ENCODE results near the gene BNC2. TPM values are rescaled to one million over a fixed set of nuclear protein-coding genes. Genes with fewer than 3 reads are reported as not detected.
A peak's percentile ranks its signal among the peaks of the same experiment; 100 is the strongest.

Gene BNC2
- polyA plus RNA-seq, 4 donors: 0.81 to 11.1 (median 1.3) TPM; not detected in 1

DNA sequence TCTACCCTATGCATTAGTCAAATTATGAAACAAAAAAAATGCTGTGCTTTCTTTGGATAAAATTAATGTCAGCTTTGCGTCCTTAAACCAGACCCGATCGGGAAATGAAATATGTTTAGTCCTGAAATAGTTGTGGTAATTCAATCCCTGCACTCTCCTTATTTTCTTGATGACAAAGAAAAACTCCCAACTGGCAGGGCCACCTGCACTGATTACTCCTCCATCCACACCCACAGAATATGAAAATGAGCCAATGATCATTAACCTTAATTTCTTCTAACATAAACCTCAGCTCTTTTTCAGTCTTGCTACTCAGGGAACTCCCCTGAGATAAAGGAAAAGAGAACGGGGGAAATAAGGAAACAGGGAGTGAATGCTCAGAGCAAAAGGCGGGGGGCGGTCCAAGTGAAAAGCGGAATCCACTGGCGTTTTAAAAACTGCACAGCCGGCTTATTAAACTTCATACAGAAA, 245.3 kb downstream of the BNC2 start:
- H3K4me3 ChIP-seq (ENCODE audit: low read depth in 1 of 3, low read length in 3 of 3): no peak overlapping the region
- WGBS, 3 donors: 64 to 66% (median 65%) methylated on average over 9 of the region's 9 CpGs
- peaks cover 0 to 3% (median 2%) of the 10 kb centered on the region in 3 donors for H3K27me3 ChIP-seq (ENCODE audit: control insufficient read depth in 3 of 3, insufficient read depth in 3 of 3, low read length in 3 of 3)
- H3K36me3 ChIP-seq (ENCODE audit: control insufficient read depth in 3 of 3, insufficient read depth in 2 of 3, low read depth in 1 of 3, low read length in 3 of 3): no peaks in the 10 kb centered on the region
- peak overlapping the region in 1 of 3 donors; percentile 1 for H3K27ac ChIP-seq (ENCODE audit: low read depth in 1 of 3, low read length in 2 of 3)
- H3K4me1 ChIP-seq (ENCODE audit: control insufficient read depth in 3 of 3, insufficient read depth in 2 of 3, low read depth in 1 of 3, low read length in 2 of 3): no peaks in the 10 kb centered on the region
- H3K9me3 ChIP-seq (ENCODE audit: control insufficient read depth in 2 of 2, insufficient read depth in 1 of 2, low read depth in 1 of 2, low read length in 1 of 2): no peaks in the 10 kb centered on the region
- no peak for DNase-seq
- no peak for FAIRE-seq

DNA sequence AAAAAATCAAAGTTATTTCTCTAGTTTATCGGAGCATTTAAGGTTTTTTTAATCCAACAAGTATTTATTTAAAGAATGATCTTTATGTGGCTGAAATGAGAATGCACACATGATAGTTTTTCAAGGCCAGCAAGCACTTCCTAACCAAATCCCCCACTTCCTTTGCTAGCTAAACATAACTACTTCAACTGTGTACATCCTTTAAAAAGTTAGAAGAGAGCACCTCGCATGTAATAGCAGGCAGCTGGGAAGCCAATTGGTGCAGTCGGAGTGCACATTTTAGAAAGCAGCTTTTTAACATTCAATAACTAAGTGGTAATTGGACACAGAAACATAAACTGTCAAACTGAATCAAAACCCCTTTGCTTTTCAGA, 245.7 kb downstream of the BNC2 start:
- Histone ChIP-seq H3K4me1 (ENCODE audit: control insufficient read depth in 3 of 3, insufficient read depth in 2 of 3, low read depth in 1 of 3, low read length in 2 of 3) (no peaks in the 10 kb centered on the region), H3K27me3 (ENCODE audit: control insufficient read depth in 3 of 3, insufficient read depth in 3 of 3, low read length in 3 of 3) (peaks cover 0 to 3% (median 2%) of the 10 kb centered on the region in 3 donors), H3K27ac (ENCODE audit: low read depth in 1 of 3, low read length in 2 of 3) (no peak overlapping the region), H3K9me3 (ENCODE audit: control insufficient read depth in 2 of 2, insufficient read depth in 1 of 2, low read depth in 1 of 2, low read length in 1 of 2) (no peaks in the 10 kb centered on the region), H3K36me3 (ENCODE audit: control insufficient read depth in 3 of 3, insufficient read depth in 2 of 3, low read depth in 1 of 3, low read length in 3 of 3) (no peaks in the 10 kb centered on the region), H3K4me3 (ENCODE audit: low read depth in 1 of 3, low read length in 3 of 3) (no peak overlapping the region)
- DNase-seq: no peak
- FAIRE-seq: no peak
- 49 to 82% (median 72%) methylated on average over 3 of the region's 3 CpGs for WGBS, 3 donors

DNA sequence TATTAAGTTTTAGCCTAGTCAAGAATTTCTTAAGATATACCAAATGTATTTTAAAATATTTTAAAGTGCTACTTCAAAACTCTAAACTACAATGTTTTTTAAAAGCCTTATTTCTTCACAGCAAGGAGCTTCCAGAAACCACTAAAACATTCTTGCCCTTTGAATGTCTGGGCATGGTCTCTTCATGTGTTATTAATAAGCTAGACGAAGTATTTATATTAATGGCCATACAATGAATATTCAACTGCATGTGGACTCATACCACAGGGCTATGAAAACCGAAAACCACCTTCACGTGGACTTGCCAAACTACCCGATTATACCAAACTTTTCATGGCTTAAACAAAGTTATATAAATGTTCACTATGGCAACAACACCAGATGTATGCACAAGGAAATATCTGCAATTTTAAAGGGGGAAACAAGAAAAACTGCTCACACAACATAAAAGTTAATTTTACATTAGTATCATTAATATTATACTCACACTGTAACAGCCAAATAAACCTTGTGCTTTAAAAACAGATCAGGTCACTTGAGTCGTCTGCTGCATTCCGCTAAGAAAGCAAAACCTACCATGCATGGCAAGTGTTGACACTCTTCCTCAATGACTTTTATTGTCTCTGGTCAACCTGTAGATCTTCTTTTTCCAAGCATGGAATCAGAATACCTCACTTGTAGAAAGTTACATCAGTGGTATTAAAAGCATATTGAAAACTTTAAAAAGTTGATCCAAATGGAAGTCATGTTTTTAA, 246.3 kb downstream of the BNC2 start:
- Histone ChIP-seq H3K9me3 (ENCODE audit: control insufficient read depth in 2 of 2, insufficient read depth in 1 of 2, low read depth in 1 of 2, low read length in 1 of 2) (no peaks in the 10 kb centered on the region), H3K36me3 (ENCODE audit: control insufficient read depth in 3 of 3, insufficient read depth in 2 of 3, low read depth in 1 of 3, low read length in 3 of 3) (no peaks in the 10 kb centered on the region), H3K27ac (ENCODE audit: low read depth in 1 of 3, low read length in 2 of 3) (no peak overlapping the region), H3K4me1 (ENCODE audit: control insufficient read depth in 3 of 3, insufficient read depth in 2 of 3, low read depth in 1 of 3, low read length in 2 of 3) (no peaks in the 10 kb centered on the region), H3K4me3 (ENCODE audit: low read depth in 1 of 3, low read length in 3 of 3) (no peak overlapping the region), H3K27me3 (ENCODE audit: control insufficient read depth in 3 of 3, insufficient read depth in 3 of 3, low read length in 3 of 3) (peaks cover 0 to 3% (median 2%) of the 10 kb centered on the region in 3 donors)
- FAIRE-seq (no peak), DNase-seq (no peak)
- 76 to 80% (median 77%) methylated on average over 6 of the region's 6 CpGs for WGBS, 3 donors

DNA sequence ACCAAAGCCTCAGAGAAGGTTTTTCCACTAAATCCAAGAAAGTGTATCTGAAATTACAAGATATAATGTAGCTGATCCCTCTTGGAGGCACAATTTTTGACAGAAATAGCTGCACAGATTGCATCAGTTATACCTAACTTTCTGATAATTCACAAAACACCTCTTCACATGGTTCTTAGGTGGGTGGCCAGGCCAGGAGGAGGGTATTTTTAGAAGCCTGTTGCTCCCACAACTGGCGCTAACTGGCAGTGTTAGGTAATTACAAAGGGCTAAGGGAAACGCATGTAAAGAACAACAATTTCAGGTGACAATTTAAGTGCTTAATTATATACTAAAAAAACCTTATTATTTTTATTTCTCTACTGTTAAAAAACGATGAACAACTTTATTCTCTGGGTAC, 247.9 kb downstream of the BNC2 start:
- Histone ChIP-seq H3K4me3 (ENCODE audit: low read depth in 1 of 3, low read length in 3 of 3) (no peak overlapping the region), H3K36me3 (ENCODE audit: control insufficient read depth in 3 of 3, insufficient read depth in 2 of 3, low read depth in 1 of 3, low read length in 3 of 3) (no peaks in the 10 kb centered on the region), H3K4me1 (ENCODE audit: control insufficient read depth in 3 of 3, insufficient read depth in 2 of 3, low read depth in 1 of 3, low read length in 2 of 3) (no peaks in the 10 kb centered on the region), H3K27ac (ENCODE audit: low read depth in 1 of 3, low read length in 2 of 3) (no peak overlapping the region), H3K9me3 (ENCODE audit: control insufficient read depth in 2 of 2, insufficient read depth in 1 of 2, low read depth in 1 of 2, low read length in 1 of 2) (no peaks in the 10 kb centered on the region), H3K27me3 (ENCODE audit: control insufficient read depth in 3 of 3, insufficient read depth in 3 of 3, low read length in 3 of 3) (peaks cover 0 to 2% (median 0%) of the 10 kb centered on the region in 3 donors)
- 69 to 88% (median 71%) methylated on average over 3 of the region's 3 CpGs for WGBS, 3 donors
- FAIRE-seq (no peak), DNase-seq (no peak)

DNA sequence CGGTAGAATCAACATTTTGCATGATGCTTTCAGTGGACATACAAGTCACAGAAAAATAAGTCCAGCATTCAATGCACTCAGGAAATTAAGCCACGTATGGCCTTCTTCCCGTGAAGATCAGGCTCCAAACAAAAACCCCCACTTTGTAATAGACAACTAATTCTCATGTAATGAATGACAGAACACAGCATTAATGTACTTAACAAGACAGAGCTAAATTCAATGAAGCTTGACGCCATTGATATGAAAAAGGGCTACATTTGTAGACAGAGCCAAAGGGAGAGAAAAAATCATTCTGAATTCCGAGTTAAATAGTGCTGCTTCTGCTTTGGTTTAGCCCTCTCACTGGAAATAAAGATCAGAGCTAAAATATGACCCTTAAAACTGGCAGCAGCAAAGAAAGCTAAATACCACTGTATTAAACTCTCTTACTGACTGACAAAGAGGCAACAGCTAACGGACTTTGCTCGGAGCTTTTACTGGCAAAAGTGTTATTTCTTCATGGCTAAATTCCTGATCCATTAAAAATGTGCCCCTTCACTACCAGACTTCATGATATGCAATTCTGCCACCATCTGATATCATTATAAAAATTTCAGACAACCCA, 250.5 kb downstream of the BNC2 start:
- no peak for FAIRE-seq
- no peak overlapping the region for H3K4me3 ChIP-seq (ENCODE audit: low read depth in 1 of 3, low read length in 3 of 3)
- WGBS, 3 donors: 62 to 66% (median 65%) methylated on average over 7 of the region's 7 CpGs
- H3K27ac ChIP-seq (ENCODE audit: low read depth in 1 of 3, low read length in 2 of 3): no peak overlapping the region
- DNase-seq: no peak
- no peaks in the 10 kb centered on the region for H3K9me3 ChIP-seq (ENCODE audit: control insufficient read depth in 2 of 2, insufficient read depth in 1 of 2, low read depth in 1 of 2, low read length in 1 of 2)
- no peaks in the 10 kb centered on the region for H3K36me3 ChIP-seq (ENCODE audit: control insufficient read depth in 3 of 3, insufficient read depth in 2 of 3, low read depth in 1 of 3, low read length in 3 of 3)
- H3K27me3 ChIP-seq (ENCODE audit: control insufficient read depth in 3 of 3, insufficient read depth in 3 of 3, low read length in 3 of 3): no peaks in the 10 kb centered on the region
- no peaks in the 10 kb centered on the region for H3K4me1 ChIP-seq (ENCODE audit: control insufficient read depth in 3 of 3, insufficient read depth in 2 of 3, low read depth in 1 of 3, low read length in 2 of 3)

DNA sequence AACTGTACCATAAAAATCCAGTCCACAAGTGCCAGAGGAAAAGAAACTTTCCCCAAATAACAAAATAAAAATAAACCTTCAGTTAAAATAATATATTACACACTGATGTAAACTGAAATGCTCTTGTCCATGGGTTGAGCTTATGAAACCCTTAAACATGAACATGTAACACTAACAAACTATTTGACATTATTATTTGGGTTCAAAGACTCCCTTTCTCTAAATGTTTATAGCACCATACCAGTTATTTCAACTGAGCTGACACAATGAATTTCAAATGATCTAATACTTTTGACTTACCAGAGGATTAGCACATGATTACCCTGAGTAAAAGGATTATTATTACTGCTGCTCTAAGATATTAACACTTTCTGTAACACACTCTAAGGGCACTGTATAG, 251.1 kb downstream of the BNC2 start:
- no peak overlapping the region for H3K4me3 ChIP-seq (ENCODE audit: low read depth in 1 of 3, low read length in 3 of 3)
- DNase-seq: no peak
- H3K4me1 ChIP-seq (ENCODE audit: control insufficient read depth in 3 of 3, insufficient read depth in 2 of 3, low read depth in 1 of 3, low read length in 2 of 3): no peaks in the 10 kb centered on the region
- FAIRE-seq: no peak
- H3K9me3 ChIP-seq (ENCODE audit: control insufficient read depth in 2 of 2, insufficient read depth in 1 of 2, low read depth in 1 of 2, low read length in 1 of 2): no peaks in the 10 kb centered on the region
- H3K36me3 ChIP-seq (ENCODE audit: control insufficient read depth in 3 of 3, insufficient read depth in 2 of 3, low read depth in 1 of 3, low read length in 3 of 3): no peaks in the 10 kb centered on the region
- no peak overlapping the region for H3K27ac ChIP-seq (ENCODE audit: low read depth in 1 of 3, low read length in 2 of 3)
- no peaks in the 10 kb centered on the region for H3K27me3 ChIP-seq (ENCODE audit: control insufficient read depth in 3 of 3, insufficient read depth in 3 of 3, low read length in 3 of 3)

DNA sequence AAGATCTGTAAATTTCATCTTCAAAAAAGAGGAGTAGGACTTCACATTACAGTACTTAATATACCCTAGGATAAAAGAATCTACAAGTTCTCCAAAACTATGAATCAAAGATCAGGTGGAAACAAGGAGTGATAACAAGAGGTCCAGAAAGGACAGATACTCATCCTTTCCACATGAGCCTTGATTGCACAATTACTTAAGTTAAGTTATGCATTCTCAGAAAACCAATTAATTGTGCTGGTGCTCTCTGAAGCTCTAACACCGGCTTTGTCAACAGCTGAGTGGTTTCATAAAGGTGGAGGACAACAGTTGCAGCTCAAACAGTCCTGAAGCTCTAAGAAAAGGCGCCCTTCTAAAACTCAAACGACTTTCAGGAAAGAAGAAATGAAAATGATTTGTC, 251.9 kb downstream of the BNC2 start:
- Histone ChIP-seq H3K36me3 (ENCODE audit: control insufficient read depth in 3 of 3, insufficient read depth in 2 of 3, low read depth in 1 of 3, low read length in 3 of 3) (no peaks in the 10 kb centered on the region), H3K27me3 (ENCODE audit: control insufficient read depth in 3 of 3, insufficient read depth in 3 of 3, low read length in 3 of 3) (no peaks in the 10 kb centered on the region), H3K9me3 (ENCODE audit: control insufficient read depth in 2 of 2, insufficient read depth in 1 of 2, low read depth in 1 of 2, low read length in 1 of 2) (no peaks in the 10 kb centered on the region), H3K4me1 (ENCODE audit: control insufficient read depth in 3 of 3, insufficient read depth in 2 of 3, low read depth in 1 of 3, low read length in 2 of 3) (no peaks in the 10 kb centered on the region), H3K27ac (ENCODE audit: low read depth in 1 of 3, low read length in 2 of 3) (no peak overlapping the region), H3K4me3 (ENCODE audit: low read depth in 1 of 3, low read length in 3 of 3) (no peak overlapping the region)
- 61 to 86% (median 76%) methylated on average over 3 of the region's 3 CpGs for WGBS, 3 donors
- no peak for FAIRE-seq
- no peak for DNase-seq

DNA sequence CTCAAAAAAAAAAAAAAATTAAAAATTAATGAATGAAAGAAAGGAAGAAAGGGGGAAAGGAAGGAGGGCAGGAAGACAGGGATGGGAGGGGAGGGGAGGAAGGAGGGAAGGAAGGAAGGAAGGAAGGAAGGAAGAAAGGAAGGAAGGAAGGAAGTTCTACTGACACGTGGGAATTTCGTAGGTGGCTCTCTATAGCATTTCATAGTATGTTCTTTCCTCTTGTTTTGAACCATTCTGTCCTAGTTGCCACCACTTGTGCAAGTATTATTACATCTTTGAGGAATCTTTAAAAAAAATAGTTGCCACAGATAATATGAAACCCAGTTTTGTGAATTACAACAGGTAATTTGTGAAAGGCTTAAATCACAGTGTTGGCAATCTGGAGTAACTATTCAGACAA, 253.8 kb downstream of the BNC2 start:
- Histone ChIP-seq H3K4me3 (ENCODE audit: low read depth in 1 of 3, low read length in 3 of 3) (no peak overlapping the region), H3K9me3 (ENCODE audit: control insufficient read depth in 2 of 2, insufficient read depth in 1 of 2, low read depth in 1 of 2, low read length in 1 of 2) (no peaks in the 10 kb centered on the region), H3K36me3 (ENCODE audit: control insufficient read depth in 3 of 3, insufficient read depth in 2 of 3, low read depth in 1 of 3, low read length in 3 of 3) (no peaks in the 10 kb centered on the region), H3K27ac (ENCODE audit: low read depth in 1 of 3, low read length in 2 of 3) (no peak overlapping the region), H3K4me1 (ENCODE audit: control insufficient read depth in 3 of 3, insufficient read depth in 2 of 3, low read depth in 1 of 3, low read length in 2 of 3) (no peaks in the 10 kb centered on the region), H3K27me3 (ENCODE audit: control insufficient read depth in 3 of 3, insufficient read depth in 3 of 3, low read length in 3 of 3) (no peaks in the 10 kb centered on the region)
- FAIRE-seq: no peak
- WGBS, 3 donors: 65 to 81% (median 69%) methylated on average over 2 of the region's 2 CpGs
- DNase-seq: no peak
